ENCODE results near the gene CARD10.

Gene CARD10

DNA sequence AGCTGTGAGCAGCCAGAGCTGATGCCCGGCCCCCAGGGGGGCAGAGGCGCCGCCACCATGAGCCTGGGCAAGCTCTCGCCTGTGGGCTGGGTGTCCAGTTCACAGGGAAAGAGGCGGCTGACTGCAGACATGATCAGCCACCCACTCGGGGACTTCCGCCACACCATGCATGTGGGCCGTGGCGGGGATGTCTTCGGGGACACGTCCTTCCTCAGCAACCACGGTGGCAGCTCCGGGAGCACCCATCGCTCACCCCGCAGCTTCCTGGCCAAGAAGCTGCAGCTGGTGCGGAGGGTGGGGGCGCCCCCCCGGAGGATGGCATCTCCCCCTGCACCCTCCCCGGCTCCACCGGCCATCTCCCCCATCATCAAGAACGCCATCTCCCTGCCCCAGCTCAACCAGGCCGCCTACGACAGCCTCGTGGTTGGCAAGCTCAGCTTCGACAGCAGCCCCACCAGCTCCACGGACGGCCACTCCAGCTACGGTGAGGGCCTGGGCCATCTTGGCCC, 47.2 kb upstream of the CARD10 start:
- ChIA-PET POLR2A (interaction anchor here (0.5 to 4.1 kb wide), 4 partner anchors 9 to 24 kb away, joined by 3 to 17 read pairs (median 4); no protein-coding TSS in a partner anchor), CTCF (interaction anchor here (0.6 to 3.1 kb wide), 12 partner anchors 10 to 76 kb away, joined by 3 to 31 read pairs (median 4); no protein-coding TSS in a partner anchor)
- no peak for DNase-seq (ENCODE audit: extremely low spot score)
- TF ChIP-seq FOXM1 (IDR thresholded peaks at IDR 0.05; ENCODE audit: borderline replicate concordance): no peak
- TF ChIP-seq ARNT (IDR thresholded peaks at IDR 0.05): no peak

DNA sequence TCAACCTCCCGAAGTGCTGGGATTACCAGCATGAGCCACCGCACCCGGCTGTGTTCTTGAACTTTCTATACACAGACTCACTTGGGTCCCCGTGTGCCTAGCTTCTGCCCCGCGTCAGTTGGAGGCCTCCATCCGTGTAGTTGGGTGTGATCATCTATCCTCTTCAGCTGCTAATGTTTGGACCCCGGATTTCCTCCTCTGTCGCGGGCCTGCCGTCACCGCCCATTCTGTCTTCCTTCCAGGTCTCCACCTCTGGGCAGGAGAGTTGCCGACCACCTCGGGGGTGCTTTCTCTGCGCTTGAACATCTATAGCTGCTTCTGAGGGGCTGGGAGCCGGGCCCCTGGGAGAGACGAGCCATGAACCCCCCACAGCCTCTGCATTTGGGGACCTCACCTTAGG, 46.6 kb upstream of the CARD10 start:
- TF ChIP-seq ZNF384 (IDR thresholded peaks at IDR 0.05) (no peak), BHLHE40 (IDR thresholded peaks at IDR 0.05; ENCODE audit: borderline replicate concordance) (no peak), SUZ12 (IDR thresholded peaks at IDR 0.05) (no peak), PKNOX1 (IDR thresholded peaks at IDR 0.05) (no peak), ARNT (IDR thresholded peaks at IDR 0.05) (no peak), CTBP1 (IDR thresholded peaks at IDR 0.05; ENCODE audit: borderline replicate concordance) (no peak), TARDBP (IDR thresholded peaks at IDR 0.05) (no peak)
- CTCF ChIA-PET: interaction anchor here (0.6 to 3.1 kb wide), 5 partner anchors 20 to 41 kb away, joined by 3 to 31 read pairs (median 6); no protein-coding TSS in a partner anchor
- DNase-seq (ENCODE audit: extremely low spot score): no peak
- POLR2A ChIA-PET: interaction anchor here (1.3 to 4.1 kb wide), 3 partner anchors 9 to 21 kb away, joined by 4 to 17 read pairs (median 4); no protein-coding TSS in a partner anchor

- ChIA-PET POLR2A (interaction anchor here (0.6 to 2.0 kb wide), 6 partner anchors 15 to 44 kb away, joined by 3 to 7 read pairs (median 4); partner anchors contain the start of gene GGA1), CTCF (interaction anchor here (0.6 to 3.9 kb wide), 5 partner anchors 13 to 79 kb away, joined by 3 to 32 read pairs (median 30); no protein-coding TSS in a partner anchor)
- TF ChIP-seq HDGF (IDR thresholded peaks at IDR 0.05; ENCODE audit: borderline replicate concordance) (0 out of 2 replicates have a peak, but pooled peaks have one; percentile 55), PKNOX1 (IDR thresholded peaks at IDR 0.05) (no peak)
- DNase-seq (ENCODE audit: extremely low spot score): no peak
These were observed 45.0 kb upstream of the CARD10 start for GRCh38 chr22:37564111-37564711.

GRCh38 chr22:37563153-37564081, 44.2 kb upstream of the CARD10 start:
- CTCF ChIA-PET: interaction anchor here (0.6 to 3.9 kb wide), 4 partner anchors 18 to 80 kb away, joined by 5 to 32 read pairs (median 30); no protein-coding TSS in a partner anchor
- DNase-seq (ENCODE audit: extremely low spot score): no peak
- POLR2A ChIA-PET: interaction anchor here (0.7 to 2.7 kb wide), 9 partner anchors 8 to 58 kb away, joined by 3 to 21 read pairs (median 5); partner anchors contain the start of gene GGA1

GRCh38 chr22:37562049-37562875, 43.0 kb upstream of the CARD10 start:
- ChIA-PET POLR2A (interaction anchor here (0.6 to 2.9 kb wide), 21 partner anchors 9 to 620 kb away, joined by 3 to 25 read pairs (median 6); partner anchors contain the start of gene GGA1), CTCF (interaction anchor here (0.6 to 3.9 kb wide), 13 partner anchors 9 to 45 kb away, joined by 3 to 32 read pairs (median 4); no protein-coding TSS in a partner anchor)
- TF ChIP-seq LEF1 (IDR thresholded peaks at IDR 0.05; ENCODE audit: borderline replicate concordance) (no peak), TARDBP (IDR thresholded peaks at IDR 0.05) (no peak), ARNT (IDR thresholded peaks at IDR 0.05) (no peak), HDGF (IDR thresholded peaks at IDR 0.05; ENCODE audit: borderline replicate concordance) (0 out of 2 replicates have a peak, but pooled peaks have one; percentile 28), L3MBTL2 (conservative IDR thresholded peaks at IDR 0.05) (peak; percentile 78)
- no peak for DNase-seq (ENCODE audit: extremely low spot score)

More at GRCh38 chr22:37563153-37564081, 44.2 kb upstream of the CARD10 start:
- TF ChIP-seq PKNOX1 (IDR thresholded peaks at IDR 0.05) (peak; percentile 91; the same call in 1 of the 2 replicates), SP1 (IDR thresholded peaks at IDR 0.05) (no peak), FOXM1 (IDR thresholded peaks at IDR 0.05; ENCODE audit: borderline replicate concordance) (no peak), BHLHE40 (IDR thresholded peaks at IDR 0.05; ENCODE audit: borderline replicate concordance) (no peak), TARDBP (IDR thresholded peaks at IDR 0.05) (no peak), LEF1 (IDR thresholded peaks at IDR 0.05; ENCODE audit: borderline replicate concordance) (no peak), L3MBTL2 (conservative IDR thresholded peaks at IDR 0.05) (peak; percentile 34; the same call in 1 of the 2 replicates), ZNF384 (IDR thresholded peaks at IDR 0.05) (no peak), FOXK2 (IDR thresholded peaks at IDR 0.05) (no peak)
